K562 (cell line): ENCODE data around the gene CENPU. TPM values are rescaled to one million over a fixed set of nuclear protein-coding genes. Genes with fewer than 3 reads are reported as not detected.

Experiments used
- BCL6 ChIP-seq: fragments of 250-450 bp; sonication (Bioruptor Pico); IDR thresholded peaks from 2 replicates; pipeline ENCODE4 v1.4.0; 2020
- BHLHE40 ChIP-seq: IDR thresholded peaks from 2 replicates; pipeline ENCODE4 v1.6.1; 2011; ENCODE audit warnings: low read length, improper control_type of control experiment
- CBFA2T3 ChIP-seq: fragments of 450-650 bp; IDR thresholded peaks from 2 replicates; pipeline ENCODE4 v1.6.1; 2017
- CBX1 ChIP-seq: sonication (generic); IDR thresholded peaks from 2 replicates; pipeline ENCODE4 v1.6.1; 2016; ENCODE audit warnings: antibody characterized with exemption, low read depth, mild to moderate bottlenecking
- E2F3 ChIP-seq: fragments of 250-450 bp; sonication (Bioruptor Pico); IDR thresholded peaks from 2 replicates; pipeline ENCODE4 v1.4.0; 2020; ENCODE audit warnings: mild to moderate bottlenecking
- EZH2 ChIP-seq: IDR thresholded peaks from 2 replicates; pipeline ENCODE4 v1.6.1; 2012; ENCODE audit warnings: low read depth, mild to moderate bottlenecking, inconsistent platforms, low read length, borderline replicate concordance
- FOXJ2 ChIP-seq: fragments of 200-800 bp; sonication (Bioruptor generic); IDR thresholded peaks from 2 replicates; pipeline ENCODE4 v1.6.1; 2016; ENCODE audit warnings: missing genetic modification characterization, missing compliant biosample characterization
- GABPB1 ChIP-seq: sonication (generic); formaldehyde crosslinking; IDR thresholded peaks from 2 replicates; pipeline ENCODE4 v1.8.0; 2022; ENCODE audit warnings: mild to moderate bottlenecking, missing genetic modification reagents
- HDAC2 ChIP-seq: fragments of 450-650 bp; IDR thresholded peaks from 2 replicates; pipeline ENCODE4 v1.6.1; 2016; ENCODE audit warnings: mild to moderate bottlenecking
- KLF10 ChIP-seq: fragments of 250-450 bp; sonication (Bioruptor Pico); IDR thresholded peaks from 2 replicates; pipeline ENCODE4 v1.6.1; 2021; ENCODE audit warnings: matching md5 sums
- POU5F1 ChIP-seq: fragments of 150-350 bp; IDR thresholded peaks from 2 replicates; pipeline ENCODE4 v1.6.1; 2014; ENCODE audit warnings: borderline replicate concordance, low read length, low read depth, mild to moderate bottlenecking; ENCODE audit not compliant: partially characterized antibody
- PTRF ChIP-seq: fragments of 450-650 bp; IDR thresholded peaks from 2 replicates; pipeline ENCODE4 v1.6.1; 2016; ENCODE audit warnings: mild to moderate bottlenecking, missing genetic modification characterization, missing compliant biosample characterization
- RAD51 ChIP-seq: fragments of 450-650 bp; IDR thresholded peaks from 2 replicates; pipeline ENCODE4 v1.7.1; 2016; ENCODE audit warnings: low read depth, mild to moderate bottlenecking, borderline replicate concordance
- SMAD1 ChIP-seq: fragments of 150-350 bp; IDR thresholded peaks from 2 replicates; pipeline ENCODE4 v1.6.1; 2014; ENCODE audit warnings: low read length, low read depth; ENCODE audit not compliant: partially characterized antibody
- SP1 ChIP-seq: sonication (generic); formaldehyde crosslinking; IDR thresholded peaks from 2 replicates; pipeline ENCODE4 v1.8.1; 2022; ENCODE audit warnings: mild to moderate bottlenecking, missing genetic modification reagents
- SRF ChIP-seq, 2 experiments: fragments of 250-450, 450-650 bp in 1 of 2; sonication (Bioruptor Pico) in 1 of 2; sonication (generic) in 1 of 2; formaldehyde crosslinking; IDR thresholded peaks; 2 replicates each; pipeline versions ENCODE4 v1.5.0 to v1.5.1; 2020 to 2022; ENCODE audit warnings: mild to moderate bottlenecking in 1 of 2, missing genetic modification reagents in 1 of 2
- TCF7 ChIP-seq: sonication (generic); IDR thresholded peaks from 2 replicates; pipeline ENCODE4 v1.6.1; 2016; ENCODE audit warnings: antibody characterized with exemption, borderline replicate concordance
- THAP12 ChIP-seq: fragments of 250-450 bp; sonication (Bioruptor Pico); IDR thresholded peaks from 2 replicates; pipeline ENCODE4 v1.9.0; 2021; ENCODE audit warnings: mild to moderate bottlenecking, inconsistent platforms
- ZC3H11A ChIP-seq: IDR thresholded peaks from 2 replicates; pipeline ENCODE4 v1.6.1; 2012; ENCODE audit warnings: low read depth, low read length, improper control_type of control experiment
- ZNF696 ChIP-seq: fragments of 250-450 bp; sonication (Bioruptor Pico); conservative IDR thresholded peaks from 2 replicates; pipeline ENCODE4 v1.4.0; 2020; ENCODE audit warnings: mild to moderate bottlenecking, moderate library complexity
- polyA plus RNA-seq, 8 experiments: library from polyadenylated mRNA; depleted of rRNA in 4 of 8; stranded (reverse) in 5 of 8; unstranded in 3 of 8; fragments of >200 nt; fragmentation: Nextera tagmentation in 2 of 8; fragmentation: Illumina TruSeq in 1 of 8; extraction: Ambion mirVana in 2 of 8; extraction: Trizol in 1 of 8; gene quantifications; 2 replicates each; pipeline versions ENCODE4 v1.2.1 to v1.2.3, GENCODE V29; 2011 to 2014; ENCODE audit warnings: inconsistent platforms in 1 of 8, missing spikeins in 1 of 8
- total RNA-seq, 7 experiments: library from RNA; depleted of rRNA in 6 of 7; stranded (reverse); fragments of >200 nt in 6 of 7; fragmentation: Illumina TruSeq in 2 of 7; extraction: Trizol in 2 of 7; gene quantifications; 2 replicates each; pipeline versions ENCODE4 v1.2.1 to v1.2.3, GENCODE V29; 2011 to 2021; ENCODE audit warnings: low replicate concordance in 1 of 7
- TF ChIP-seq, protein P1 (sequence below), 2 experiments: fragments of 450-650 bp in 1 of 2; IDR thresholded peaks; 2 replicates each; pipeline ENCODE4 v1.6.1; 2011 to 2017; ENCODE audit warnings: low read depth in 2 of 2, antibody characterized with exemption in 1 of 2, borderline replicate concordance in 1 of 2, low read length in 1 of 2, mild to moderate bottlenecking in 1 of 2, mixed read lengths in 1 of 2; ENCODE audit not compliant: control insufficient read depth in 1 of 2
- TF ChIP-seq, protein P2 (sequence below): conservative IDR thresholded peaks from 2 replicates; pipeline ENCODE4 v1.6.1; 2011; ENCODE audit warnings: low read depth, mild to moderate bottlenecking, low read length; ENCODE audit not compliant: control insufficient read depth

Gene CENPU
- total and polyA plus RNA-seq, 9 of the 15 experiments (the other 6 are each of a cell fraction or from before 2014, with no cell fraction given) = 39.4 to 98.7 (median 84.3) TPM

GRCh38 chr4:184733654-184734524, at the start of gene CENPU (continued):
- TF ChIP-seq, protein P1, sequence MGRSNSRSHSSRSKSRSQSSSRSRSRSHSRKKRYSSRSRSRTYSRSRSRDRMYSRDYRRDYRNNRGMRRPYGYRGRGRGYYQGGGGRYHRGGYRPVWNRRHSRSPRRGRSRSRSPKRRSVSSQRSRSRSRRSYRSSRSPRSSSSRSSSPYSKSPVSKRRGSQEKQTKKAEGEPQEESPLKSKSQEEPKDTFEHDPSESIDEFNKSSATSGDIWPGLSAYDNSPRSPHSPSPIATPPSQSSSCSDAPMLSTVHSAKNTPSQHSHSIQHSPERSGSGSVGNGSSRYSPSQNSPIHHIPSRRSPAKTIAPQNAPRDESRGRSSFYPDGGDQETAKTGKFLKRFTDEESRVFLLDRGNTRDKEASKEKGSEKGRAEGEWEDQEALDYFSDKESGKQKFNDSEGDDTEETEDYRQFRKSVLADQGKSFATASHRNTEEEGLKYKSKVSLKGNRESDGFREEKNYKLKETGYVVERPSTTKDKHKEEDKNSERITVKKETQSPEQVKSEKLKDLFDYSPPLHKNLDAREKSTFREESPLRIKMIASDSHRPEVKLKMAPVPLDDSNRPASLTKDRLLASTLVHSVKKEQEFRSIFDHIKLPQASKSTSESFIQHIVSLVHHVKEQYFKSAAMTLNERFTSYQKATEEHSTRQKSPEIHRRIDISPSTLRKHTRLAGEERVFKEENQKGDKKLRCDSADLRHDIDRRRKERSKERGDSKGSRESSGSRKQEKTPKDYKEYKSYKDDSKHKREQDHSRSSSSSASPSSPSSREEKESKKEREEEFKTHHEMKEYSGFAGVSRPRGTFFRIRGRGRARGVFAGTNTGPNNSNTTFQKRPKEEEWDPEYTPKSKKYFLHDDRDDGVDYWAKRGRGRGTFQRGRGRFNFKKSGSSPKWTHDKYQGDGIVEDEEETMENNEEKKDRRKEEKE (IDR thresholded peaks at IDR 0.05; ENCODE audit: borderline replicate concordance in 1 of 2, control insufficient read depth in 1 of 2, low read depth in 2 of 2, low read length in 1 of 2) = peak in 1 of 2 experiments; percentile 31; a peak in 1 of 4 replicates
- TF ChIP-seq BHLHE40 = peak; percentile 64; the same call in 1 of the 2 replicates
- peak; percentile 95 for TF ChIP-seq CBX1
- TF ChIP-seq SMAD1 = peak; percentile 78
- TF ChIP-seq RAD51 = peak; percentile 86
- peak; percentile 71 for TF ChIP-seq POU5F1
- TF ChIP-seq PTRF (tag) = no peak
- TF ChIP-seq KLF10 (CRISPR knock-in tag) = no peak
- TF ChIP-seq SRF (CRISPR knock-in tag; IDR thresholded peaks at IDR 0.05) = peak in 1 of 2 experiments; percentile 79; a peak in 2 of 4 replicates
- no peak for TF ChIP-seq BCL6
- peak; percentile 60; the same call in 1 of the 2 replicates for TF ChIP-seq THAP12 (CRISPR knock-in tag)
- TF ChIP-seq ZC3H11A = 0 out of 2 replicates have a peak, but pooled peaks have one; percentile 70
- peak; percentile 84 for TF ChIP-seq HDAC2
- TF ChIP-seq E2F3 (CRISPR knock-in tag) = peak; percentile 93
- TF ChIP-seq EZH2 = no peak
- TF ChIP-seq SP1 = peak; percentile 99
- TF ChIP-seq TCF7 = peak; percentile 84; the same call in 1 of the 2 replicates
- no peak for TF ChIP-seq ZNF696 (CRISPR knock-in tag)
- peak; percentile 83; the same call in 1 of the 2 replicates for TF ChIP-seq GABPB1
- TF ChIP-seq CBFA2T3 = peak; percentile 48
- peak; percentile 62; the same call in 1 of the 2 replicates for TF ChIP-seq FOXJ2
- TF ChIP-seq, protein P2, sequence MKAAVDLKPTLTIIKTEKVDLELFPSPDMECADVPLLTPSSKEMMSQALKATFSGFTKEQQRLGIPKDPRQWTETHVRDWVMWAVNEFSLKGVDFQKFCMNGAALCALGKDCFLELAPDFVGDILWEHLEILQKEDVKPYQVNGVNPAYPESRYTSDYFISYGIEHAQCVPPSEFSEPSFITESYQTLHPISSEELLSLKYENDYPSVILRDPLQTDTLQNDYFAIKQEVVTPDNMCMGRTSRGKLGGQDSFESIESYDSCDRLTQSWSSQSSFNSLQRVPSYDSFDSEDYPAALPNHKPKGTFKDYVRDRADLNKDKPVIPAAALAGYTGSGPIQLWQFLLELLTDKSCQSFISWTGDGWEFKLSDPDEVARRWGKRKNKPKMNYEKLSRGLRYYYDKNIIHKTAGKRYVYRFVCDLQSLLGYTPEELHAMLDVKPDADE = peak; percentile 77
